Esophagus muscularis mucosa (tissue), 4 donors: ENCODE measurements around the gene PHLDB1. TPM values are rescaled to one million over a fixed set of nuclear protein-coding genes. Genes with fewer than 3 reads are reported as not detected.

Experiments
- DNase-seq: peaks from one replicate; pipeline ENCODE4 v3.0.0-alpha.2; 2017; ENCODE audit errors: extremely low spot score
- H3K27ac ChIP-seq, 4 donors: fragments of 200-600 bp; sonication (generic); replicated peaks in 1 of 4; 1 replicate in 3 of 4; 2 replicates in 1 of 4; pipeline ENCODE4 v1.5.1; 2016 to 2019; ENCODE audit warnings: mild to moderate bottlenecking in 1 of 4
- H3K27me3 ChIP-seq, 4 donors: fragments of 200-600 bp; sonication (generic); one replicate each; pipeline versions ENCODE4 v1.5.1 to v1.6.0; 2016 to 2019
- H3K36me3 ChIP-seq, 4 donors: fragments of 200-600 bp; sonication (generic); one replicate each; pipeline ENCODE4 v1.5.1; 2016 to 2019
- H3K4me1 ChIP-seq, 4 donors: fragments of 200-600 bp; sonication (generic); one replicate each; pipeline ENCODE4 v1.5.1; 2016 to 2019
- H3K4me3 ChIP-seq, 4 donors: fragments of 200-600 bp; sonication (generic); 1 replicate in 2 of 4; 2 replicates in 2 of 4; pipeline ENCODE4 v1.5.1; 2016 to 2019; ENCODE audit warnings: mild to moderate bottlenecking in 4 of 4, moderate library complexity in 1 of 4
- H3K9me3 ChIP-seq, 4 donors: fragments of 200-600 bp; sonication (generic); 1 replicate in 3 of 4; 2 replicates in 1 of 4; pipeline ENCODE4 v1.5.1; 2016 to 2019
- EP300 ChIP-seq: sonication (generic); formaldehyde crosslinking; IDR thresholded peaks from one replicate; pipeline ENCODE4 v1.6.1; 2017; ENCODE audit warnings: antibody characterized with exemption
- POLR2A ChIP-seq: fragments of 450-650 bp; IDR thresholded peaks from one replicate; pipeline ENCODE4 v1.6.1; 2017; ENCODE audit warnings: antibody characterized with exemption, moderate library complexity, mild to moderate bottlenecking, low read depth
- POLR2AphosphoS5 ChIP-seq, 2 donors: sonication (generic); formaldehyde crosslinking; IDR thresholded peaks; one replicate each; pipeline ENCODE4 v1.6.1; 2017; ENCODE audit warnings: antibody characterized with exemption in 2 of 2
- WGBS: methylation state at CpG from one replicate; pipeline ENCODE4 v1.1.5; 2018; 5-methylcytosine and 5-hydroxymethylcytosine counted together
- intact Hi-C: fragments of 100-400 bp; cut with DNase I; formaldehyde crosslinking; loops from one replicate; pipeline ENCODE4 v1.15.1; 2023
- total RNA-seq, 4 donors: library from RNA; depleted of rRNA; stranded (reverse); fragments of >200 nt; gene quantifications; one replicate each; pipeline versions ENCODE4 v1.1.0 to v1.2.1, GENCODE V29; 2016
- TF ChIP-seq, protein P1 (sequence below), 3 experiments: fragments of 200-600 bp in 2 of 3; fragments of 450-650 bp in 1 of 3; sonication (generic) in 2 of 3; IDR thresholded peaks; one replicate each; pipeline ENCODE4 v1.5.1; 2017 to 2019; ENCODE audit warnings: antibody characterized with exemption in 3 of 3, mild to moderate bottlenecking in 2 of 3, moderate library complexity in 1 of 3

PHLDB1 gene
- total RNA-seq, 4 donors from 2014 or later, result 62.6 to 92.2 (median 78.9) TPM

DNA sequence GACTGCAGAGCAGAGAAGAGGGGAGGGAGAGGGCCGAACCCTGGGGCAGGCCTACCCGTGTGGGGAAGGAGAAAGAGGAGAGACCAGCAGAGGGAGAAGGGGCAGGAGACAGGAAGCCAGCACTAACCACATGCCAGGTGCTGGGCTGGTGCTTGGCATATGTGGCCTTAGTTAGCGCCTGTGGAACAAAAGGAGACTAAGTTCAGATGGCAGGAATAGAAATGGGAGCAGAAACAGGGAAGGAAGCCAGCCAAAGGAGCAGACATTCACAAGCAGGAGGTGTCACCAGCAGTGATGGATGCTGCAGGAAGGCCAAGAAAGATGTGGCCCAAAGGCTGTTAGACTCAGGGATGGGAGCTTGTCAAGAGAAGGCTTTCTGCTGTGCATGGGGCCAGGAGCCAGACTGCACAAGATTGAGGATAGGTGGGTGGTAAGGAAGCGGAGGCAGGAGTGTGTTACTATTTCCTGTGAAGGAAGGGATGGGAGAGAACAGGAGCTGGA, 45.3 kb downstream of the PHLDB1 start:
- no peak for DNase-seq
- TF ChIP-seq EP300, result no peak
- TF ChIP-seq, protein P1, sequence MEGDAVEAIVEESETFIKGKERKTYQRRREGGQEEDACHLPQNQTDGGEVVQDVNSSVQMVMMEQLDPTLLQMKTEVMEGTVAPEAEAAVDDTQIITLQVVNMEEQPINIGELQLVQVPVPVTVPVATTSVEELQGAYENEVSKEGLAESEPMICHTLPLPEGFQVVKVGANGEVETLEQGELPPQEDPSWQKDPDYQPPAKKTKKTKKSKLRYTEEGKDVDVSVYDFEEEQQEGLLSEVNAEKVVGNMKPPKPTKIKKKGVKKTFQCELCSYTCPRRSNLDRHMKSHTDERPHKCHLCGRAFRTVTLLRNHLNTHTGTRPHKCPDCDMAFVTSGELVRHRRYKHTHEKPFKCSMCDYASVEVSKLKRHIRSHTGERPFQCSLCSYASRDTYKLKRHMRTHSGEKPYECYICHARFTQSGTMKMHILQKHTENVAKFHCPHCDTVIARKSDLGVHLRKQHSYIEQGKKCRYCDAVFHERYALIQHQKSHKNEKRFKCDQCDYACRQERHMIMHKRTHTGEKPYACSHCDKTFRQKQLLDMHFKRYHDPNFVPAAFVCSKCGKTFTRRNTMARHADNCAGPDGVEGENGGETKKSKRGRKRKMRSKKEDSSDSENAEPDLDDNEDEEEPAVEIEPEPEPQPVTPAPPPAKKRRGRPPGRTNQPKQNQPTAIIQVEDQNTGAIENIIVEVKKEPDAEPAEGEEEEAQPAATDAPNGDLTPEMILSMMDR (IDR thresholded peaks at IDR 0.05), result no peak
- no peaks in the 10 kb centered on the region for H3K27me3 ChIP-seq
- H3K36me3 ChIP-seq, result peaks cover 18 to 100% (median 97%) of the 10 kb centered on the region in 4 donors
- peaks cover 0 to 15% (median 6%) of the 10 kb centered on the region in 4 donors for H3K4me1 ChIP-seq
- H3K4me3 ChIP-seq, result no peak overlapping the region
- intact Hi-C loops, result no loop called here
- 48% methylated on average over 4 of the region's 4 CpGs for WGBS
- H3K9me3 ChIP-seq, result no peaks in the 10 kb centered on the region
- H3K27ac ChIP-seq, result no peak overlapping the region

DNA sequence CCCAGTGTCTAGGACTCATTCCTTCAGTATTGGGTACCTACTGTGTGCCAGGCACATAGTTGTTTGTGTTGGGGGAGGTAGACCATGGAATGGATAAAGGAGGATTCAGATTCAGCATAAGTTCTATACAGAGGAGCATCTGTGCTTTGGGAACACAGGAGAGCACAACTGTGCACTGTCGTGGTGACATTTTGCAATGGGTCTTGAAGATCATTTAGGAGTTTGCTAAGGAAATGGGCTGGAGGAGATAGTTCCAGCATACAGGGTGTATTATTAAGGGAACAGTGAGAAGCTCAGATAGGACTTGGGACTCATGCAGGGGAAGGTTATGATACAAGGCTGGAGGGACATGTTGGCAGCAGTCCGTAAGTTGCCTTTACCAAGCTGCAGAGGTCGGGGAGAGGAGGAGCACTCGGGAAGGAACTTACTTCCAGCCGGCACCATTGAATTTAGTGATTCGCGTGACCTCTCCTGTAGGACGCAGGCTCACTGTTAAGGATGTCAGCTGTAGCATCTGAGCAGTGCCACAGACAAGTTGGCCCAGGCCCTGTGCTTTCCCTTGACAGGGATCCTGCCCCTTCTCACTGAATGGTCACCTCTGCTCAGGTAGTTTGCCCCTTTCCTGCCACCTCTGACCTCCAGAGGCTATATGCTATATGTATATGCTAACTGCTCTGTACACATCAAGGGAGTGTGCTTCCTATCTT, 46.4 kb downstream of the PHLDB1 start:
- Histone ChIP-seq H3K27ac (no peak overlapping the region), H3K4me3 (no peak overlapping the region), H3K4me1 (peaks cover 0 to 20% (median 11%) of the 10 kb centered on the region in 4 donors), H3K36me3 (peaks cover 18 to 91% (median 88%) of the 10 kb centered on the region in 4 donors), H3K27me3 (no peaks in the 10 kb centered on the region), H3K9me3 (no peaks in the 10 kb centered on the region)
- no peak for DNase-seq
- 79% methylated on average over 8 of the region's 8 CpGs for WGBS
- intact Hi-C loops, result no loop called here
- TF ChIP-seq POLR2AphosphoS5 (IDR thresholded peaks at IDR 0.05) (no peak), POLR2A (no peak), EP300 (no peak)
- TF ChIP-seq, protein P1 (IDR thresholded peaks at IDR 0.05), result no peak

DNA sequence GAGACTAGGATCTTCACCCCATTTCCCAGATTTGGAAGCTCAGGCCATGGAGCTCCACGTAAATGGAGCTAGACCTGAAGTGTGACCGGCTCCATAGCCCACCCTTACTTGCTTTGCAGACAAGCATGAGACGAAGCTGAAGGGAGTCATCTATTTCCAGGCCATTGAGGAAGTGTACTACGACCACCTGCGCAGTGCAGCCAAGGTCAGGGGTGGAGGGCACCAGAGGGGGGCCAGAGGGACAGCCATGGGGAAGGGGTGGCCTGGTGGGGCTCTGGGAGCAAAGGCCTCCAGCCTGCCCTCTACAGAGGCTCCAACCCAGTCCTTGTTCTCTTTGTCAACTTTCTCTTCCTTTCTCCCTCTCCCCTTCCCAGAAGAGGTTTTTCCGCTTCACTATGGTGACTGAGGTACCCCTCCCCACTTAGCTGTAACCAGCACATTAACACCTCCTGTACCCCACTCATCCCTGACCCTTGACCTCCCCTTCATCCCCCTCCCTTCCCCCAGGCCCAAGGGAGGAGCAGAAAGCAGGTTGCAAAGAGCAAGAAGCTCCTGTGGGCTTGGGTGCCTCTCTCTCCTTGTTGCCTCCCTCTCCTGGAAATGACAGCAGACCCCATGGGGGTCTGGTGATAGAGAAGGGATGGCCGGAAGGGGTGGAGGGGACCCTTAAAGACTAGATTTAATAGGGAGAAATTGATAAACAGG, 48.2 kb downstream of the PHLDB1 start:
- TF ChIP-seq EP300, result no peak
- TF ChIP-seq POLR2AphosphoS5 (IDR thresholded peaks at IDR 0.05), result no peak
- peaks cover 10 to 38% (median 24%) of the 10 kb centered on the region in 4 donors for H3K4me1 ChIP-seq
- no peak overlapping the region for H3K4me3 ChIP-seq
- intact Hi-C loops, result loop anchor here (5.0 kb wide), 1 partner anchor 48 kb away; the partner anchor contains the start of gene PHLDB1
- 92% methylated on average over 7 of the region's 7 CpGs for WGBS
- no peaks in the 10 kb centered on the region for H3K9me3 ChIP-seq
- DNase-seq, result no peak
- H3K27me3 ChIP-seq, result peaks cover 0 to 4% (median 0%) of the 10 kb centered on the region in 4 donors
- H3K27ac ChIP-seq, result no peak overlapping the region
- peaks cover 11 to 73% (median 70%) of the 10 kb centered on the region in 4 donors for H3K36me3 ChIP-seq

DNA sequence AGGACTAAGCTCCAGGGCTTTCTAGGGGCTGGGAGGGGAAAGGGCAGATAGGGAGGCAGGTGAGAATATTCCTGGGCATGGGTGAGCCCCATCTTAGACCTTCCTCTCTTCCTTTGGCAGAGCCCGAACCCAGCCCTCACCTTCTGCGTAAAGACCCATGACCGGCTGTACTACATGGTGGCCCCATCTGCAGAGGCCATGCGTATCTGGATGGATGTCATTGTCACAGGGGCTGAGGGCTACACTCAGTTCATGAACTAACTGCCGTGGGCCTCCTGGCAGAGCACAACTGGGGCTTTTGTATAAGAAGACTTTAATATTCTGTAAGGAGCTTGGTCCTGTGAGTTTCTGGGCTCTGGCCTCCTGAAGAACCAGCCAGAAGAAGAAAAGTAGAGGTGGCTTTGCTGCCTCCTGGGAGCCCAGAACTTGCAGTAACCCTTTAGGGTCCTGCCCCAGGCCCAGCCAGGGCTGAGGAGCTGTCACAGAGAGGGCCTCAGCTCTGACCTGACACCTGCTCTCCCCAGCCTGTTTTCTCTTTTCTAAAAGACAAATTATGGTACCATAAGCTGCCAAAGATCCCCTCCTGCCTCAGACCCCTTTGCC, 49.2 kb downstream of the PHLDB1 start:
- intact Hi-C loops, result loop anchor here (5.0 kb wide), 1 partner anchor 49 kb away; the partner anchor contains the start of gene PHLDB1
- no peak for TF ChIP-seq POLR2A
- no peak for TF ChIP-seq POLR2AphosphoS5 (IDR thresholded peaks at IDR 0.05)
- no peak for TF ChIP-seq EP300
- TF ChIP-seq, protein P1 (IDR thresholded peaks at IDR 0.05), result no peak
- DNase-seq, result no peak
- no peak overlapping the region for H3K4me3 ChIP-seq
- H3K27ac ChIP-seq, result no peak overlapping the region
- peaks cover 10 to 38% (median 24%) of the 10 kb centered on the region in 4 donors for H3K4me1 ChIP-seq
- no peaks in the 10 kb centered on the region for H3K9me3 ChIP-seq
- peaks cover 5 to 63% (median 60%) of the 10 kb centered on the region in 4 donors for H3K36me3 ChIP-seq
- peaks cover 0 to 12% (median 0%) of the 10 kb centered on the region in 4 donors for H3K27me3 ChIP-seq
- WGBS, result 87% methylated on average over 5 of the region's 5 CpGs

DNA sequence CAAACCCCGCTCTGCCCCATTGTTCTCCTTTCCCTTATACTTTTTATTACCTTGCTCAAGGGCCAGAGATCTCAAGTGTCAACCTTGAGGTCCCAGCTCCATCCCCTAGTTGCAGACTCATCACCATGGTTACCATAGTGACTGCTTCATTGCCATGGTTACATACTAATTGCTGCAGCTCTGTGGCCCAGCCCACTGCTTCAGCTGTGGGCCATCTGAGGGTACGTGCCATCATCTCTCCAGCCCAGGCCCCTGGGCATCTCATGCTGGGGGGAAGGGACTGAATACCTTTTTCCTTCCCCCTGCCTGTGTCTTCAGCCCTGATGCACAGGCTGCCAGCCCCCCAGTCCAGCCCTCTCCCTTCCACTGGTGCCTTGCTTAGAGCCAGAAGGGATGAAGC, 49.8 kb downstream of the PHLDB1 start:
- Histone ChIP-seq H3K27me3 (peaks cover 0 to 12% (median 0%) of the 10 kb centered on the region in 4 donors), H3K27ac (no peak overlapping the region), H3K9me3 (no peaks in the 10 kb centered on the region), H3K36me3 (peaks cover 5 to 57% (median 54%) of the 10 kb centered on the region in 4 donors), H3K4me3 (no peak overlapping the region), H3K4me1 (peaks cover 10 to 32% (median 21%) of the 10 kb centered on the region in 4 donors)
- TF ChIP-seq, protein P1 (IDR thresholded peaks at IDR 0.05), result no peak
- TF ChIP-seq POLR2A, result no peak
- TF ChIP-seq EP300, result no peak
- TF ChIP-seq POLR2AphosphoS5 (IDR thresholded peaks at IDR 0.05), result no peak
- 84% methylated on average over 2 of the region's 2 CpGs for WGBS
- intact Hi-C loops, result loop anchor here (5.0 kb wide), 1 partner anchor 50 kb away; the partner anchor contains the start of gene PHLDB1
- DNase-seq, result no peak
